ENCODE data around the gene ING1. TPM values are rescaled to one million over a fixed set of nuclear protein-coding genes. Genes with fewer than 3 reads are reported as not detected.

ING1 gene
- total RNA-seq (2022; extraction: Qiagen RNA extraction; ENCODE audit: low read depth): 9.8 to 14.6 TPM (median 12.2 TPM) in 5 replicates

DNA sequence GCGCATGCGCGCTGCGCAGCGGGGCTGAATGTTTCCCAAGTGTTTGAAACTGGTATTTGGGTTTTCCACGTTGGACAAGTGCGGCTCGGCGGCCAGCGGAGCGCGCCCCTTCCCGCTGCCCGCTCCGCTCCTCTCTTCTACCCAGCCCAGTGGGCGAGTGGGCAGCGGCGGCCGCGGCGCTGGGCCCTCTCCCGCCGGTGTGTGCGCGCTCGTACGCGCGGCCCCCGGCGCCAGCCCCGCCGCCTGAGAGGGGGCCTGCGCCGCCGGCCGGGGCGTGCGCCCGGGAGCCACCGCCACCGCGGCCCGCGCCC is at the start of gene ING1:
Gene ING1 (plus strand): TSS at position 59 of the 311 bp plus-strand sequence. CDS start 450 bp downstream, outside the sequence.

DNA sequence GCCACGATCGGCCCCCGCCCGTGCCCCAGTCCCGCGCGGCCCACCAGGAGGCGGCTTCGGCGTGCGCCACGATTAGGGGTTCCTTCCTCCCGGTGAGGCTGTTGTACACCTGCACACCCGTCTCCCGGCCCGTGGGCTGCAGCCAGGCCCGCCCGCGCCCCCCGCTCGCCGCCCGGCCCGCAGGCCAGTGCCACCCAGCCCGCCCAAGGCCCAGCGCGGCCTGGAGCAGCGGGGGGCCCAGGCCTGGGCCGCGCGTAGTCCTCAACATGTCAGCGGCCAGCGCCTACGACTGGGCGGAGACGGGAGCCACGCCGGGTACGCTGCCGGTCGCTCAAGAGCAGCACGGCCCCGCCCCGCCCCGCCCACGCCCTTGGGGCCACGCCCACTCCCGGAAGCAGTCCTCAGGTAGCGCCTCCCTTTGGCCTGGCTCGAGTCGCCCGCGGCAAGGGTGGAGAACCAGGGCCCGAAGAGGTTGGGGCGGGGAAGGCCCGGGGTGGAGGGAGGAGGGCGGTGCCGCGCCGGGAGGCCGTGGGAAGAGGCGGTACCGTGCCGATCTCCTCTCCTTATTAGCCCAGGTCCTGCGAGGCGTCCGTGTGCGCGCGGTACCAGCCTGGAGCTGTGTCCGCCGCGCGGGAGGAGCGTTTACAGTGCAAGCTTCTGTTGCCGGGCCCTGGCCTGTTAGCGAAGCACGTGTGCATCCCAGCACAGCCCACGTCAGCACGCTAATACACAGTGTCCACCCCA is 7.5 kb upstream of the ING1 start, which contains the start of gene CARS2:
Gene CARS2 (minus strand): TSS at position 291 of the 744 bp plus-strand sequence. CDS start 23 bp downstream, at position 268.

Other genes with a start within 250 kb of the ING1 start
- gene RAB20, start 152.0 kb upstream of the ING1 start, total RNA-seq (2022; extraction: Qiagen RNA extraction; ENCODE audit: low read depth): 0.89 to 1.7 TPM (median 1.1 TPM) in 5 replicates
- 14.1 to 18.5 TPM (median 17.4 TPM) in 5 replicates for gene NAXD, start 98.2 kb upstream of the ING1 start, total RNA-seq (2022; extraction: Qiagen RNA extraction; ENCODE audit: low read depth)
- gene CARS2, start 7.6 kb upstream of the ING1 start, total RNA-seq (2022; extraction: Qiagen RNA extraction; ENCODE audit: low read depth): 45.4 to 58.4 TPM (median 55.5 TPM) in 5 replicates
- 42.3 to 58.4 TPM (median 49.6 TPM) in 5 replicates for gene ANKRD10, start 201.4 kb downstream of the ING1 start, total RNA-seq (2022; extraction: Qiagen RNA extraction; ENCODE audit: low read depth)